C4-2B (cell line): ENCODE data around the gene PDPK1.

Source experiments
- H3K27ac ChIP-seq: fragments of 450-650 bp; 2 replicates; pipeline ENCODE4 v1.5.1; 2017
- CTCF ChIP-seq: fragments of 450-650 bp; conservative IDR thresholded peaks from 2 replicates; pipeline ENCODE4 v1.5.1; 2017; ENCODE audit warnings: mild to moderate bottlenecking
- ZFX ChIP-seq: fragments of 450-650 bp; IDR thresholded peaks from 2 replicates; pipeline ENCODE4 v1.6.1; 2017

PDPK1 gene

GRCh38 chr16:2499890-2500429, 37.9 kb upstream of the PDPK1 start:
- H3K27ac ChIP-seq = peak overlapping the region; percentile 85
- TF ChIP-seq CTCF (no peak), ZFX (no peak)

- no peak for TF ChIP-seq ZFX
- no peak for TF ChIP-seq CTCF
- H3K27ac ChIP-seq = peak overlapping the region; percentile 85; the same call in 1 of the 2 replicates
Observed at GRCh38 chr16:2500430-2500917, 37.3 kb upstream of the PDPK1 start.

GRCh38 chr16:2500918-2501750, 36.7 kb upstream of the PDPK1 start:
- H3K27ac ChIP-seq = peak overlapping the region; percentile 15; the same call in 1 of the 2 replicates
- no peak for TF ChIP-seq ZFX
- peak; percentile 96 for TF ChIP-seq CTCF

GRCh38 chr16:2501946-2502895, 35.6 kb upstream of the PDPK1 start:
- peak overlapping the region; percentile 15 for H3K27ac ChIP-seq
- TF ChIP-seq CTCF (no peak), ZFX (no peak)

- H3K27ac ChIP-seq = no peak overlapping the region
- TF ChIP-seq ZFX = no peak
- no peak for TF ChIP-seq CTCF
Observed at GRCh38 chr16:2505695-2506094, 32.1 kb upstream of the PDPK1 start.

GRCh38 chr16:2507052-2507659, 30.7 kb upstream of the PDPK1 start:
- H3K27ac ChIP-seq = no peak overlapping the region
- TF ChIP-seq ZFX (no peak), CTCF (no peak)
